K562 (cell line): ENCODE results near the gene ZNF155. TPM values are rescaled to one million over a fixed set of nuclear protein-coding genes. Genes with fewer than 3 reads are reported as not detected.

Experiments used
- CREB1 ChIP-seq, 2 experiments: sonication (generic) in 1 of 2; formaldehyde crosslinking in 1 of 2; IDR thresholded peaks; 2 replicates each; pipeline versions ENCODE4 v1.6.1 to v1.8.0; 2012 to 2022; ENCODE audit warnings: inconsistent platforms in 1 of 2, mild to moderate bottlenecking in 1 of 2, missing genetic modification reagents in 1 of 2, moderate library complexity in 1 of 2
- DIDO1 ChIP-seq: fragments of 450-650 bp; IDR thresholded peaks from 2 replicates; pipeline ENCODE4 v1.6.1; 2016; ENCODE audit warnings: low read depth, missing biosample characterization, missing genetic modification characterization
- FOS ChIP-seq: IDR thresholded peaks from 3 replicates; pipeline ENCODE4 v1.6.1; 2011; ENCODE audit not compliant: insufficient read length; ENCODE audit errors: extremely low read depth
- FOXJ2 ChIP-seq: fragments of 200-800 bp; sonication (Bioruptor generic); IDR thresholded peaks from 2 replicates; pipeline ENCODE4 v1.6.1; 2016; ENCODE audit warnings: missing genetic modification characterization, missing compliant biosample characterization
- JUNB ChIP-seq: fragments of 450-650 bp; formaldehyde crosslinking; conservative IDR thresholded peaks from 2 replicates; pipeline ENCODE4 v1.4.0; 2020; ENCODE audit warnings: mild to moderate bottlenecking
- KHSRP ChIP-seq: fragments of 450-650 bp; IDR thresholded peaks from 2 replicates; pipeline ENCODE4 v1.6.1; 2017
- PML ChIP-seq: IDR thresholded peaks from 2 replicates; pipeline ENCODE4 v1.6.1; 2012; ENCODE audit warnings: low read length, inconsistent platforms
- RNF2 ChIP-seq: sonication (generic); IDR thresholded peaks from 2 replicates; pipeline ENCODE4 v1.6.1; 2016
- ZNF3 ChIP-seq: fragments of 250-450 bp; sonication (Bioruptor Pico); IDR thresholded peaks from 2 replicates; pipeline ENCODE4 v1.5.0; 2021; ENCODE audit warnings: mild to moderate bottlenecking, moderate library complexity
- ZNF780A ChIP-seq: fragments of 250-450 bp; sonication (Bioruptor Pico); IDR thresholded peaks from 2 replicates; pipeline ENCODE4 v1.5.0; 2021; ENCODE audit warnings: mild to moderate bottlenecking
- polyA plus RNA-seq, 8 experiments: library from polyadenylated mRNA; depleted of rRNA in 4 of 8; stranded (reverse) in 5 of 8; unstranded in 3 of 8; fragments of >200 nt; fragmentation: Nextera tagmentation in 2 of 8; fragmentation: Illumina TruSeq in 1 of 8; extraction: Ambion mirVana in 2 of 8; extraction: Trizol in 1 of 8; gene quantifications; 2 replicates each; pipeline versions ENCODE4 v1.2.1 to v1.2.3, GENCODE V29; 2011 to 2014; ENCODE audit warnings: inconsistent platforms in 1 of 8, missing spikeins in 1 of 8
- total RNA-seq, 7 experiments: library from RNA; depleted of rRNA in 6 of 7; stranded (reverse); fragments of >200 nt in 6 of 7; fragmentation: Illumina TruSeq in 2 of 7; extraction: Trizol in 2 of 7; gene quantifications; 2 replicates each; pipeline versions ENCODE4 v1.2.1 to v1.2.3, GENCODE V29; 2011 to 2021; ENCODE audit warnings: low replicate concordance in 1 of 7
- TF ChIP-seq, protein P1 (sequence below), 2 experiments: fragments of 450-650 bp in 1 of 2; sonication (generic) in 1 of 2; formaldehyde crosslinking in 1 of 2; IDR thresholded peaks; 2 replicates each; pipeline versions ENCODE4 v1.7.1 to v1.9.0; 2016 to 2022; ENCODE audit warnings: inconsistent platforms in 1 of 2, mild to moderate bottlenecking in 1 of 2, missing genetic modification reagents in 1 of 2
- TF ChIP-seq, protein P2 (sequence below), 3 experiments: fragments of 200-800 bp in 1 of 3; fragments of 250-450 bp in 1 of 3; fragments of 450-650 bp in 1 of 3; sonication (Bioruptor Pico) in 1 of 3; sonication (Bioruptor generic) in 1 of 3; formaldehyde crosslinking in 1 of 3; IDR thresholded peaks; 2 replicates each; pipeline versions ENCODE4 v1.6.1 to v1.8.0; 2016 to 2022; ENCODE audit warnings: mild to moderate bottlenecking in 2 of 3, missing genetic modification characterization in 2 of 3, missing compliant biosample characterization in 1 of 3, moderate library complexity in 1 of 3
- TF ChIP-seq, protein P3 (sequence below): IDR thresholded peaks from 2 replicates; pipeline ENCODE4 v1.6.1; 2016; ENCODE audit warnings: missing genetic modification characterization, missing compliant biosample characterization

ZNF155 gene
- total and polyA plus RNA-seq, 9 of the 15 experiments (the other 6 are each of a cell fraction or from before 2014, with no cell fraction given), result 0.09 to 0.76 (median 0.37) TPM

DNA sequence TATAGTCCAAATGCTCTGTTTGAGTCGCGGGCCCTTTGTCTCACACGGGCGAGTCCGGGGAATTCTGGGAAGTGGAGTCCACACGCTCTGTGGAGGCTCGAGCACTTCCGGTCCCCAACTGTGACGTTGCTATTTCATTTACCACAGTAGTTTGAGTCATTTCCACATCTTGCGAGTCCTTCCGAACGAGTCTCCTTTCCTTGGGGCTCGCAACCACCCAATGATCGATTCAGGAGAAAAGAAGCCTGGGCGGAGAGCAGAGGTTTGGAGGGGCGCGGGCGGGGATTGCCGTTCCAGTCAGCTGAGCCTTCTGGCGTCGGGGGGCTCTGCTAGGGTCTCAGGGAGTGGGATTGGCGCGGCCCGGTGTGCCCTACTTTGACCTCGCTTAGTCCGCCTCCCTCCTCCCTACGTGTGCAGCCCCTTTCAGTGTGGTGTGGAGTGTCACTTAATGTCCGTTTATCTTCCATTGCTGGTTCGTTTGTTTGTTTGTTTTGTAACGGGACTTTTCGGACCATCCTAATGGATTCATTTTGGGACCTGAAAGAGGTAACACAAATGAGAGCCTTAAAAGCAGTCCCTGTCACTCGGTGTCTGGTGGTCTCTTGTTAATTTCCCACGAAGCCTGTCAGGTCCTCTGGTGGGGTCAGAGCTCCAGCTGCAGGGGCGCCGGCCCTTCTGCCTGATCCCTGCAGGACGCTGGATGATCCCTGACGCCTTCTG lies 41.4 kb downstream of the ZNF155 start, which contains the start of gene ZNF222 (continued):
- TF ChIP-seq, protein P1, sequence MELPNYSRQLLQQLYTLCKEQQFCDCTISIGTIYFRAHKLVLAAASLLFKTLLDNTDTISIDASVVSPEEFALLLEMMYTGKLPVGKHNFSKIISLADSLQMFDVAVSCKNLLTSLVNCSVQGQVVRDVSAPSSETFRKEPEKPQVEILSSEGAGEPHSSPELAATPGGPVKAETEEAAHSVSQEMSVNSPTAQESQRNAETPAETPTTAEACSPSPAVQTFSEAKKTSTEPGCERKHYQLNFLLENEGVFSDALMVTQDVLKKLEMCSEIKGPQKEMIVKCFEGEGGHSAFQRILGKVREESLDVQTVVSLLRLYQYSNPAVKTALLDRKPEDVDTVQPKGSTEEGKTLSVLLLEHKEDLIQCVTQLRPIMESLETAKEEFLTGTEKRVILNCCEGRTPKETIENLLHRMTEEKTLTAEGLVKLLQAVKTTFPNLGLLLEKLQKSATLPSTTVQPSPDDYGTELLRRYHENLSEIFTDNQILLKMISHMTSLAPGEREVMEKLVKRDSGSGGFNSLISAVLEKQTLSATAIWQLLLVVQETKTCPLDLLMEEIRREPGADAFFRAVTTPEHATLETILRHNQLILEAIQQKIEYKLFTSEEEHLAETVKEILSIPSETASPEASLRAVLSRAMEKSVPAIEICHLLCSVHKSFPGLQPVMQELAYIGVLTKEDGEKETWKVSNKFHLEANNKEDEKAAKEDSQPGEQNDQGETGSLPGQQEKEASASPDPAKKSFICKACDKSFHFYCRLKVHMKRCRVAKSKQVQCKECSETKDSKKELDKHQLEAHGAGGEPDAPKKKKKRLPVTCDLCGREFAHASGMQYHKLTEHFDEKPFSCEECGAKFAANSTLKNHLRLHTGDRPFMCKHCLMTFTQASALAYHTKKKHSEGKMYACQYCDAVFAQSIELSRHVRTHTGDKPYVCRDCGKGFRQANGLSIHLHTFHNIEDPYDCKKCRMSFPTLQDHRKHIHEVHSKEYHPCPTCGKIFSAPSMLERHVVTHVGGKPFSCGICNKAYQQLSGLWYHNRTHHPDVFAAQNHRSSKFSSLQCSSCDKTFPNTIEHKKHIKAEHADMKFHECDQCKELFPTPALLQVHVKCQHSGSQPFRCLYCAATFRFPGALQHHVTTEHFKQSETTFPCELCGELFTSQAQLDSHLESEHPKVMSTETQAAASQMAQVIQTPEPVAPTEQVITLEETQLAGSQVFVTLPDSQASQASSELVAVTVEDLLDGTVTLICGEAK (IDR thresholded peaks at IDR 0.05), result peak; percentile 89
- TF ChIP-seq, protein P1 (CRISPR knock-in tag; IDR thresholded peaks at IDR 0.05), result no peak
- peak; percentile 85 for TF ChIP-seq CREB1 (IDR thresholded peaks at IDR 0.05)
- peak; percentile 76; the same call in 1 of the 2 replicates for TF ChIP-seq CREB1 (CRISPR knock-in tag; IDR thresholded peaks at IDR 0.05)
- TF ChIP-seq, protein P2, sequence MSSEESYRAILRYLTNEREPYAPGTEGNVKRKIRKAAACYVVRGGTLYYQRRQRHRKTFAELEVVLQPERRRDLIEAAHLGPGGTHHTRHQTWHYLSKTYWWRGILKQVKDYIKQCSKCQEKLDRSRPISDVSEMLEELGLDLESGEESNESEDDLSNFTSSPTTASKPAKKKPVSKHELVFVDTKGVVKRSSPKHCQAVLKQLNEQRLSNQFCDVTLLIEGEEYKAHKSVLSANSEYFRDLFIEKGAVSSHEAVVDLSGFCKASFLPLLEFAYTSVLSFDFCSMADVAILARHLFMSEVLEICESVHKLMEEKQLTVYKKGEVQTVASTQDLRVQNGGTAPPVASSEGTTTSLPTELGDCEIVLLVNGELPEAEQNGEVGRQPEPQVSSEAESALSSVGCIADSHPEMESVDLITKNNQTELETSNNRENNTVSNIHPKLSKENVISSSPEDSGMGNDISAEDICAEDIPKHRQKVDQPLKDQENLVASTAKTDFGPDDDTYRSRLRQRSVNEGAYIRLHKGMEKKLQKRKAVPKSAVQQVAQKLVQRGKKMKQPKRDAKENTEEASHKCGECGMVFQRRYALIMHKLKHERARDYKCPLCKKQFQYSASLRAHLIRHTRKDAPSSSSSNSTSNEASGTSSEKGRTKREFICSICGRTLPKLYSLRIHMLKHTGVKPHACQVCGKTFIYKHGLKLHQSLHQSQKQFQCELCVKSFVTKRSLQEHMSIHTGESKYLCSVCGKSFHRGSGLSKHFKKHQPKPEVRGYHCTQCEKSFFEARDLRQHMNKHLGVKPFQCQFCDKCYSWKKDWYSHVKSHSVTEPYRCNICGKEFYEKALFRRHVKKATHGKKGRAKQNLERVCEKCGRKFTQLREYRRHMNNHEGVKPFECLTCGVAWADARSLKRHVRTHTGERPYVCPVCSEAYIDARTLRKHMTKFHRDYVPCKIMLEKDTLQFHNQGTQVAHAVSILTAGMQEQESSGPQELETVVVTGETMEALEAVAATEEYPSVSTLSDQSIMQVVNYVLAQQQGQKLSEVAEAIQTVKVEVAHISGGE (CRISPR knock-in tag; IDR thresholded peaks at IDR 0.05), result peak in 1 of 3 experiments; percentile 83; a peak in 2 of 6 replicates
- no peak for TF ChIP-seq FOXJ2 (tag)
- TF ChIP-seq PML, result 0 out of 2 replicates have a peak, but pooled peaks have one; percentile 25
- TF ChIP-seq ZNF3, result no peak
- TF ChIP-seq FOS, result no peak
- TF ChIP-seq JUNB (CRISPR knock-in tag), result no peak
- peak; percentile 23; the same call in 1 of the 2 replicates for TF ChIP-seq DIDO1 (tag)
- TF ChIP-seq, protein P3, sequence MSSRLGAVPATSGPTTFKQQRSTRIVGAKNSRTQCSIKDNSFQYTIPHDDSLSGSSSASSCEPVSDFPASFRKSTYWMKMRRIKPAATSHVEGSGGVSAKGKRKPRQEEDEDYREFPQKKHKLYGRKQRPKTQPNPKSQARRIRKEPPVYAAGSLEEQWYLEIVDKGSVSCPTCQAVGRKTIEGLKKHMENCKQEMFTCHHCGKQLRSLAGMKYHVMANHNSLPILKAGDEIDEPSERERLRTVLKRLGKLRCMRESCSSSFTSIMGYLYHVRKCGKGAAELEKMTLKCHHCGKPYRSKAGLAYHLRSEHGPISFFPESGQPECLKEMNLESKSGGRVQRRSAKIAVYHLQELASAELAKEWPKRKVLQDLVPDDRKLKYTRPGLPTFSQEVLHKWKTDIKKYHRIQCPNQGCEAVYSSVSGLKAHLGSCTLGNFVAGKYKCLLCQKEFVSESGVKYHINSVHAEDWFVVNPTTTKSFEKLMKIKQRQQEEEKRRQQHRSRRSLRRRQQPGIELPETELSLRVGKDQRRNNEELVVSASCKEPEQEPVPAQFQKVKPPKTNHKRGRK (tag), result no peak
- TF ChIP-seq ZNF780A (CRISPR knock-in tag), result no peak
- no peak for TF ChIP-seq RNF2
- TF ChIP-seq KHSRP, result no peak
